ENCODE measurements around the gene PHTF2. TPM values are rescaled to one million over a fixed set of nuclear protein-coding genes. Genes with fewer than 3 reads are reported as not detected.

The PHTF2 gene
- total RNA-seq, 1 donor from 2014 or later: 22.1 TPM

GRCh38 chr7:77913977-77914607, 115.5 kb downstream of the PHTF2 start:
- H3K27me3 ChIP-seq (ENCODE audit: low read depth): no peaks in the 10 kb centered on the region
- no peak for DNase-seq
- H3K27ac ChIP-seq (replicated peaks): no peak overlapping the region
- H3K36me3 ChIP-seq: peaks cover 7% of the 10 kb centered on the region
- intact Hi-C loops (cut with micrococcal nuclease): no loop called here
- no peaks in the 10 kb centered on the region for H3K9me3 ChIP-seq (replicated peaks)
- no peak for TF ChIP-seq CTCF (IDR thresholded peaks at IDR 0.05; ENCODE audit: borderline replicate concordance)
- H3K4me1 ChIP-seq: peaks cover 7% of the 10 kb centered on the region
- H3K4me3 ChIP-seq: no peak overlapping the region

GRCh38 chr7:77917500-77918262, 119.1 kb downstream of the PHTF2 start:
- no peak for DNase-seq
- intact Hi-C loops (cut with micrococcal nuclease): no loop called here
- peaks cover 14% of the 10 kb centered on the region for H3K36me3 ChIP-seq
- H3K27ac ChIP-seq (replicated peaks): no peak overlapping the region
- no peak overlapping the region for H3K4me3 ChIP-seq
- TF ChIP-seq CTCF (IDR thresholded peaks at IDR 0.05; ENCODE audit: borderline replicate concordance): no peak
- no peaks in the 10 kb centered on the region for H3K9me3 ChIP-seq (replicated peaks)
- H3K4me1 ChIP-seq: no peaks in the 10 kb centered on the region
- no peaks in the 10 kb centered on the region for H3K27me3 ChIP-seq (ENCODE audit: low read depth)

- peaks cover 18% of the 10 kb centered on the region for H3K36me3 ChIP-seq
- no peak for TF ChIP-seq CTCF (IDR thresholded peaks at IDR 0.05; ENCODE audit: borderline replicate concordance)
- no peak overlapping the region for H3K27ac ChIP-seq (replicated peaks)
- no peak for DNase-seq
- intact Hi-C loops (cut with micrococcal nuclease): no loop called here
- H3K4me3 ChIP-seq: no peak overlapping the region
- H3K4me1 ChIP-seq: peaks cover 7% of the 10 kb centered on the region
- H3K9me3 ChIP-seq (replicated peaks): no peaks in the 10 kb centered on the region
- H3K27me3 ChIP-seq (ENCODE audit: low read depth): no peaks in the 10 kb centered on the region
Measured at GRCh38 chr7:77918676-77919075, 120.1 kb downstream of the PHTF2 start.

- Histone ChIP-seq H3K4me3 (no peak overlapping the region), H3K27me3 (ENCODE audit: low read depth) (no peaks in the 10 kb centered on the region), H3K36me3 (peaks cover 18% of the 10 kb centered on the region), H3K4me1 (peaks cover 7% of the 10 kb centered on the region), H3K27ac (replicated peaks) (no peak overlapping the region), H3K9me3 (replicated peaks) (no peaks in the 10 kb centered on the region)
- DNase-seq: no peak
- TF ChIP-seq CTCF (IDR thresholded peaks at IDR 0.05; ENCODE audit: borderline replicate concordance): no peak
- intact Hi-C loops (cut with micrococcal nuclease): no loop called here
Measured at GRCh38 chr7:77923419-77923818, 124.8 kb downstream of the PHTF2 start.

GRCh38 chr7:77930496-77930895, 131.9 kb downstream of the PHTF2 start:
- Histone ChIP-seq H3K36me3 (no peaks in the 10 kb centered on the region), H3K27me3 (ENCODE audit: low read depth) (no peaks in the 10 kb centered on the region), H3K4me3 (no peak overlapping the region), H3K4me1 (no peaks in the 10 kb centered on the region), H3K9me3 (replicated peaks) (no peaks in the 10 kb centered on the region), H3K27ac (replicated peaks) (no peak overlapping the region)
- no peak for TF ChIP-seq CTCF (IDR thresholded peaks at IDR 0.05; ENCODE audit: borderline replicate concordance)
- intact Hi-C loops (cut with micrococcal nuclease): no loop called here
- DNase-seq: no peak

All from left ventricle myocardium inferior (tissue), 1 donor.